GM12878 (cell line): ENCODE results near the gene ABCA3. TPM values are rescaled to one million over a fixed set of nuclear protein-coding genes. Genes with fewer than 3 reads are reported as not detected.

Experiments
- ATAC-seq: fragments of 200-7000 bp; cut with Tn5 transposase; 3 replicates; pipeline ENCODE4 v1.9.1; 2020; ENCODE audit warnings: mild to moderate bottlenecking, moderate library complexity
- BruUV-seq: library from RNA; stranded (reverse); fragments of 400-500 nt; replicated peaks from 2 replicates; lab custom pipeline; 2021; lab: Mats Ljungman, UMichigan
- CTCF ChIA-PET: fragments of 300-600 bp; sonication (Branson Sonifier 250); formaldehyde crosslinking; extraction: SDS; loops from one replicate; lab custom pipeline; 2021; ENCODE audit warnings: inconsistent platforms; lab: Yijun Ruan, JAX
- POLR2A ChIA-PET: fragments of 350-600 bp; formaldehyde crosslinking; extraction: SDS; loops from one replicate; lab custom pipeline; 2021; ENCODE audit warnings: inconsistent platforms; lab: Charles Lee
- RAD21 ChIA-PET: fragments of 300-600 bp; sonication (Branson Sonifier 250); formaldehyde crosslinking; loops from one replicate; lab custom pipeline; 2023; ENCODE audit warnings: antibody characterized with exemption; ENCODE audit not compliant: unreplicated experiment; lab: Charles Lee
- SMC1A ChIA-PET: fragments of 300-600 bp; sonication (Branson Sonifier 250); formaldehyde crosslinking; loops from one replicate; lab custom pipeline; 2023; ENCODE audit not compliant: unreplicated experiment, uncharacterized antibody; lab: Charles Lee
- DNase-seq: peaks from one replicate; pipeline ENCODE4 v3.0.0-alpha.2; 2011; ENCODE audit warnings: low read depth, low spot score
- FAIRE-seq: peaks from 3 replicates; lab custom pipeline; 2011; peaks lifted over from hg19 to GRCh38; lab: Jason Lieb, UNC
- H2AFZ ChIP-seq: 2 replicates; pipeline ENCODE4 v1.6.0; 2011; ENCODE audit warnings: low read depth, low read length, control low read depth; ENCODE audit not compliant: control insufficient read depth
- H3K27ac ChIP-seq: 2 replicates; pipeline ENCODE4 v1.5.1; 2011; ENCODE audit warnings: control low read depth; ENCODE audit not compliant: control insufficient read depth, insufficient read depth
- H3K27me3 ChIP-seq, 2 experiments: replicated peaks in 1 of 2; 2 replicates each; pipeline versions ENCODE4 v1.6.0 to v1.6.1; 2011; ENCODE audit warnings: low read length in 1 of 2; ENCODE audit not compliant: control insufficient read depth in 2 of 2, insufficient read depth in 2 of 2
- H3K36me3 ChIP-seq, 2 experiments: 2 replicates each; pipeline ENCODE4 v1.5.1; 2011; ENCODE audit warnings: low read length in 1 of 2; ENCODE audit not compliant: control insufficient read depth in 2 of 2, insufficient read depth in 2 of 2
- H3K4me1 ChIP-seq: 2 replicates; pipeline ENCODE4 v1.6.1; 2011; ENCODE audit warnings: mild to moderate bottlenecking, low read length, moderate library complexity, mixed read lengths; ENCODE audit not compliant: control insufficient read depth, insufficient read depth
- H3K4me2 ChIP-seq: 2 replicates; pipeline ENCODE4 v1.6.0; 2011; ENCODE audit warnings: control low read depth; ENCODE audit not compliant: control insufficient read depth, insufficient read depth
- H3K4me3 ChIP-seq: fragments of 200-600 bp; sonication (generic); 2 replicates; pipeline ENCODE4 v1.5.1; 2016
- H3K79me2 ChIP-seq: 2 replicates; pipeline ENCODE4 v1.6.0; 2011; ENCODE audit warnings: low read length; ENCODE audit not compliant: control insufficient read depth, insufficient read depth
- H3K9ac ChIP-seq: 2 replicates; pipeline ENCODE4 v1.8.0; 2011; ENCODE audit warnings: low read length, control low read depth, mixed read lengths; ENCODE audit not compliant: control insufficient read depth, insufficient read depth
- H3K9me3 ChIP-seq: replicated peaks from 3 replicates; pipeline ENCODE4 v1.5.1; 2011; ENCODE audit warnings: mild to moderate bottlenecking, low read length; ENCODE audit not compliant: control insufficient read depth, insufficient read depth
- H4K20me1 ChIP-seq: 2 replicates; pipeline ENCODE4 v1.6.0; 2011; ENCODE audit not compliant: control insufficient read depth, insufficient read depth
- ATF3 ChIP-seq: IDR thresholded peaks from 2 replicates; pipeline ENCODE4 v1.6.1; 2011; ENCODE audit warnings: low read depth, mild to moderate bottlenecking, low read length, moderate library complexity, borderline replicate concordance; ENCODE audit errors: extremely low read depth
- CREM ChIP-seq: IDR thresholded peaks from 2 replicates; pipeline ENCODE4 v1.6.1; 2014; ENCODE audit warnings: antibody characterized with exemption, low read depth
- CTCF ChIP-seq, 3 experiments: IDR thresholded peaks in 2 of 3; conservative IDR thresholded peaks in 1 of 3; 2 replicates each; pipeline ENCODE4 v1.5.1; 2011; ENCODE audit warnings: low read depth in 3 of 3, low read length in 3 of 3, mild to moderate bottlenecking in 3 of 3, control low read depth in 2 of 3, moderate library complexity in 2 of 3, inconsistent platforms in 1 of 3, mixed read lengths in 1 of 3; ENCODE audit not compliant: control insufficient read depth in 2 of 3, insufficient read depth in 1 of 3; ENCODE audit errors: extremely low read depth in 1 of 3
- EP300 ChIP-seq, 2 experiments: fragments of 150-350 bp in 1 of 2; IDR thresholded peaks; 2 replicates each; pipeline ENCODE4 v1.6.1; 2011 to 2012; ENCODE audit warnings: low read depth in 2 of 2, low read length in 2 of 2, borderline replicate concordance in 1 of 2, improper control_type of control experiment in 1 of 2, inconsistent platforms in 1 of 2; ENCODE audit not compliant: control insufficient read depth in 1 of 2
- GABPA ChIP-seq: IDR thresholded peaks from 2 replicates; pipeline ENCODE4 v1.6.1; 2014; ENCODE audit warnings: antibody characterized with exemption, low read depth, mild to moderate bottlenecking, inconsistent platforms
- JUND ChIP-seq: IDR thresholded peaks from 2 replicates; pipeline ENCODE4 v1.6.1; 2012; ENCODE audit warnings: low read depth, mild to moderate bottlenecking, low read length, improper control_type of control experiment, moderate library complexity
- KDM1A ChIP-seq: fragments of 200-600 bp; sonication (generic); IDR thresholded peaks from 2 replicates; pipeline ENCODE4 v1.6.1; 2016; ENCODE audit warnings: borderline replicate concordance
- MYB ChIP-seq: fragments of 150-350 bp; IDR thresholded peaks from 2 replicates; pipeline ENCODE4 v1.6.1; 2014; ENCODE audit warnings: mild to moderate bottlenecking, low read depth, low read length, borderline replicate concordance
- PKNOX1 ChIP-seq: fragments of 450-650 bp; IDR thresholded peaks from 2 replicates; pipeline ENCODE4 v1.6.1; 2016; ENCODE audit warnings: mild to moderate bottlenecking
- POLR2A ChIP-seq: IDR thresholded peaks from 2 replicates; pipeline ENCODE4 v1.6.1; 2011; ENCODE audit warnings: low read depth, mild to moderate bottlenecking, low read length
- SUZ12 ChIP-seq: fragments of 200-600 bp; sonication (generic); IDR thresholded peaks from one replicate; pipeline ENCODE4 v1.6.1; 2018; ENCODE audit warnings: antibody characterized with exemption, mild to moderate bottlenecking; ENCODE audit not compliant: unreplicated experiment
- ZBTB33 ChIP-seq: fragments of 450-650 bp; IDR thresholded peaks from 2 replicates; pipeline ENCODE4 v1.6.1; 2017; ENCODE audit warnings: mild to moderate bottlenecking
- WGBS: methylation state at CpG from one replicate; pipeline ENCODE4 v1.1.6; 2016; ENCODE audit warnings: low lambda C conversion rate; ENCODE audit not compliant: insufficient replicate concordance, insufficient coverage; ENCODE audit errors: missing lambda C conversion rate; 5-methylcytosine and 5-hydroxymethylcytosine counted together
- in situ Hi-C: fragments of 300-500 bp; cut with MboI; formaldehyde crosslinking; loops from 9 replicates; pipeline ENCODE4 v1.14.3; 2018; ENCODE audit warnings: mixed read lengths
- intact Hi-C: fragments of 100-400 bp; cut with micrococcal nuclease; formaldehyde crosslinking; loops from one replicate; pipeline ENCODE4 v1.14.2; 2022; ENCODE audit not compliant: unreplicated experiment
- polyA plus RNA-seq, 11 experiments: library from polyadenylated mRNA; depleted of rRNA in 4 of 11; unstranded in 6 of 11; stranded (reverse) in 5 of 11; fragments of >200 nt; fragmentation: Nextera tagmentation in 4 of 11; fragmentation: Illumina TruSeq in 1 of 11; extraction: Ambion mirVana in 4 of 11; extraction: Trizol in 1 of 11; gene quantifications; 1 replicate in 1 of 11; 2 replicates in 10 of 11; pipeline versions ENCODE4 v1.2.1 to v1.2.3, GENCODE V29; 2011 to 2016; ENCODE audit warnings: inconsistent platforms in 2 of 11, missing spikeins in 2 of 11, low read depth in 1 of 11
- total RNA-seq, 4 experiments: library from RNA; depleted of rRNA in 3 of 4; stranded (reverse); fragments of >200 nt in 3 of 4; fragmentation: Illumina TruSeq in 1 of 4; extraction: Trizol in 1 of 4; gene quantifications; 2 replicates each; pipeline versions ENCODE4 v1.2.1 to v1.2.3, GENCODE V29; 2013 to 2021

Gene ABCA3
- total and polyA plus RNA-seq, 10 of the 15 experiments (the other 5 are each of a cell fraction or from before 2014, with no cell fraction given) = 0.71 to 17.6 (median 6.7) TPM

GRCh38 chr16:2341456-2342447 is 1.2 kb upstream of the ABCA3 start:
- no peak overlapping the region for H3K27ac ChIP-seq
- H3K4me1 ChIP-seq = peaks cover 3% of the 10 kb centered on the region; the same call in 1 of the 2 replicates
- ATAC-seq (no peak), DNase-seq (no peak), FAIRE-seq (no peak)
- POLR2A ChIA-PET = no interaction called here
- peaks cover 5% of the 10 kb centered on the region for H3K79me2 ChIP-seq
- 80% methylated on average over 20 of the region's 77 CpGs for WGBS
- H3K36me3 ChIP-seq = no peaks in the 10 kb centered on the region
- H3K4me2 ChIP-seq = no peak overlapping the region
- H3K9ac ChIP-seq = no peak overlapping the region
- in situ Hi-C loops (no loop called here), intact Hi-C loops (loop anchor here (2.0 to 5.0 kb wide), 3 partner anchors 81 to 159 kb away; no protein-coding TSS in a partner anchor)
- no peak overlapping the region for H3K4me3 ChIP-seq
- no peak overlapping the region for H2AFZ ChIP-seq
- no peaks in the 10 kb centered on the region for H3K9me3 ChIP-seq
- H4K20me1 ChIP-seq = no peaks in the 10 kb centered on the region
- RAD21 ChIA-PET = no interaction called here
- TF ChIP-seq CREM (no peak), GABPA (no peak), PKNOX1 (no peak), JUND (no peak), KDM1A (no peak), POLR2A (no peak), SUZ12 (no peak), ZBTB33 (no peak), MYB (no peak), CTCF (IDR thresholded peaks at IDR 0.05 in 2 of 3, conservative IDR thresholded peaks at IDR 0.05 in 1 of 3; ENCODE audit: control insufficient read depth in 2 of 3, extremely low read depth in 1 of 3, insufficient read depth in 1 of 3, low read depth in 3 of 3, low read length in 3 of 3) (no peak), ATF3 (no peak), EP300 (IDR thresholded peaks at IDR 0.05; ENCODE audit: borderline replicate concordance in 1 of 2, control insufficient read depth in 1 of 2, low read depth in 2 of 2, low read length in 2 of 2) (no peak)
- CTCF ChIA-PET = interaction anchor here (1.3 kb wide), 1 partner anchor 50 kb away, joined by 3 read pairs; no protein-coding TSS in a partner anchor
- no TSS peak for BruUV-seq
- H3K27me3 ChIP-seq = no peaks in the 10 kb centered on the region
- SMC1A ChIA-PET = no interaction called here
